Measurements from ENCODE around the gene DNHD1.

GRCh38 chr11:6483015-6483414 lies 14.1 kb upstream of the DNHD1 start:
- TF ChIP-seq CTCF (IDR thresholded peaks at IDR 0.05) (no peak), POLR2A (IDR thresholded peaks at IDR 0.05) (no peak)
